Left lung (tissue), 10 donors: ENCODE results near the gene ACSL5. TPM values are rescaled to one million over a fixed set of nuclear protein-coding genes. Genes with fewer than 3 reads are reported as not detected.

Experiments
- ATAC-seq: fragments of 200-7000 bp; cut with Tn5 transposase; one replicate; pipeline ENCODE4 v1.9.1; 2020; ENCODE audit warnings: moderate library complexity
- DNase-seq, 4 donors: peaks; one replicate each; pipeline ENCODE4 v3.0.0-alpha.2; 2013 to 2020
- H3K27ac ChIP-seq, 2 donors: fragments of 200-600 bp; sonication (generic) in 1 of 2; one replicate each; pipeline versions ENCODE4 v1.5.0 to v1.8.0; 2020 to 2021
- H3K27me3 ChIP-seq, 2 donors: fragments of 200-600 bp; sonication (generic) in 1 of 2; one replicate each; pipeline versions ENCODE4 v1.5.0 to v1.8.0; 2020 to 2021
- H3K36me3 ChIP-seq, 2 donors: fragments of 200-600 bp; sonication (generic) in 1 of 2; one replicate each; pipeline versions ENCODE4 v1.5.0 to v1.8.0; 2020 to 2021
- H3K4me1 ChIP-seq, 2 donors: fragments of 200-600 bp; one replicate each; pipeline ENCODE4 v1.8.0; 2021
- H3K4me3 ChIP-seq, 2 donors: fragments of 200-600 bp; sonication (generic) in 1 of 2; one replicate each; pipeline versions ENCODE4 v1.5.0 to v1.8.0; 2020 to 2021; ENCODE audit warnings: mild to moderate bottlenecking in 1 of 2
- H3K9me3 ChIP-seq, 2 donors: fragments of 200-600 bp; sonication (generic) in 1 of 2; one replicate each; pipeline versions ENCODE4 v1.5.0 to v1.8.0; 2020 to 2021
- CTCF ChIP-seq, 2 donors: fragments of 200-600 bp; sonication (generic) in 1 of 2; IDR thresholded peaks; one replicate each; pipeline versions ENCODE4 v1.5.0 to v1.8.0; 2021; ENCODE audit warnings: antibody characterized with exemption in 2 of 2
- intact Hi-C, 2 donors: fragments of 100-400 bp; cut with DNase I; formaldehyde crosslinking; loops; one replicate each; pipeline versions ENCODE4 v1.11.2 to v1.14.2; 2022
- polyA plus RNA-seq, 6 donors: library from polyadenylated mRNA; unstranded; fragments of 120-200 nt; gene quantifications; one replicate each; pipeline ENCODE4 v1.2.1, GENCODE V29; 2013; ENCODE audit not compliant: insufficient read length in 6 of 6
- total RNA-seq, 2 donors: library from RNA; stranded (reverse); fragmentation: NEBNext Ultra II Directional; extraction: Animal tissue kit (Norgen Biotek cat#: 25700); gene quantifications; one replicate each; pipeline ENCODE4 v1.2.1, GENCODE V29; 2021
- donor health status: DM: no; HTN: yes; CAD: no.
- donor health status: DM: no; HTN: no; CAD: no.

The ACSL5 gene
- total and polyA plus RNA-seq, 8 donors = 10.5 to 82.5 (median 14.1) TPM

- intact Hi-C loops = no loop called here
- no peak for ATAC-seq
- TF ChIP-seq CTCF (IDR thresholded peaks at IDR 0.05) = no peak
- H3K4me3 ChIP-seq = no peak overlapping the region
- H3K27ac ChIP-seq = no peak overlapping the region
- H3K4me1 ChIP-seq = no peaks in the 10 kb centered on the region
- H3K36me3 ChIP-seq = no peaks in the 10 kb centered on the region
- H3K27me3 ChIP-seq = no peaks in the 10 kb centered on the region
- DNase-seq = no peak
- no peaks in the 10 kb centered on the region for H3K9me3 ChIP-seq
Measured at GRCh38 chr10:112345202-112345601, 28.7 kb upstream of the ACSL5 start.

- no peaks in the 10 kb centered on the region for H3K27me3 ChIP-seq
- no peaks in the 10 kb centered on the region for H3K36me3 ChIP-seq
- no peak for ATAC-seq
- no peaks in the 10 kb centered on the region for H3K9me3 ChIP-seq
- H3K4me3 ChIP-seq = no peak overlapping the region
- TF ChIP-seq CTCF (IDR thresholded peaks at IDR 0.05) = no peak
- DNase-seq = no peak
- H3K27ac ChIP-seq = no peak overlapping the region
- no peaks in the 10 kb centered on the region for H3K4me1 ChIP-seq
- intact Hi-C loops = no loop called here
Measured at GRCh38 chr10:112345743-112346142, 28.2 kb upstream of the ACSL5 start.

- Histone ChIP-seq H3K9me3 (no peaks in the 10 kb centered on the region), H3K36me3 (no peaks in the 10 kb centered on the region), H3K4me3 (no peak overlapping the region), H3K27me3 (no peaks in the 10 kb centered on the region), H3K27ac (no peak overlapping the region), H3K4me1 (no peaks in the 10 kb centered on the region)
- DNase-seq (no peak), ATAC-seq (no peak)
- intact Hi-C loops = no loop called here
- no peak for TF ChIP-seq CTCF (IDR thresholded peaks at IDR 0.05)
Measured at GRCh38 chr10:112346774-112347173, 27.1 kb upstream of the ACSL5 start.

GRCh38 chr10:112347709-112348671 lies 25.9 kb upstream of the ACSL5 start:
- no peak for TF ChIP-seq CTCF (IDR thresholded peaks at IDR 0.05)
- H3K27me3 ChIP-seq = no peaks in the 10 kb centered on the region
- H3K9me3 ChIP-seq = no peaks in the 10 kb centered on the region
- no peaks in the 10 kb centered on the region for H3K4me1 ChIP-seq
- intact Hi-C loops = no loop called here
- ATAC-seq (no peak), DNase-seq (no peak)
- H3K36me3 ChIP-seq = no peaks in the 10 kb centered on the region
- no peak overlapping the region for H3K4me3 ChIP-seq
- H3K27ac ChIP-seq = no peak overlapping the region

- intact Hi-C loops = no loop called here
- no peak overlapping the region for H3K4me3 ChIP-seq
- no peaks in the 10 kb centered on the region for H3K27me3 ChIP-seq
- H3K36me3 ChIP-seq = no peaks in the 10 kb centered on the region
- ATAC-seq = no peak
- TF ChIP-seq CTCF (IDR thresholded peaks at IDR 0.05) = no peak
- H3K4me1 ChIP-seq = no peaks in the 10 kb centered on the region
- DNase-seq = no peak
- no peaks in the 10 kb centered on the region for H3K9me3 ChIP-seq
- no peak overlapping the region for H3K27ac ChIP-seq
Measured at GRCh38 chr10:112348759-112349158, 25.2 kb upstream of the ACSL5 start.
